ENCODE results near the gene DVL3. TPM values are rescaled to one million over a fixed set of nuclear protein-coding genes. Genes with fewer than 3 reads are reported as not detected.
A peak's percentile ranks its signal among the peaks of the same experiment; 100 is the strongest.
"Not testable (repeated sequence)": the region's sequence is repeated elsewhere in the genome, so short reads cannot be mapped to it uniquely, and the experiment has no call there.

DVL3 gene
- total RNA-seq, 1 donor from 2014 or later = 39.0 TPM

GRCh38 chr3:184144505-184144904 is 10.7 kb upstream of the DVL3 start:
- Histone ChIP-seq H3K27me3 (no peaks in the 10 kb centered on the region), H3K4me1 (peaks cover 10% of the 10 kb centered on the region), H3K27ac (no peak overlapping the region)

GRCh38 chr3:184145111-184145524 is 10.1 kb upstream of the DVL3 start:
- intact Hi-C loops (cut with DNase I) = no loop called here
- Histone ChIP-seq H3K4me3 (no peak overlapping the region), H3K36me3 (peaks cover 6 to 62% of the 10 kb centered on the region in 2 donors), H3K27ac (no peak overlapping the region), H3K4me1 (peaks cover 10% of the 10 kb centered on the region), H3K9me3 (no peaks in the 10 kb centered on the region), H3K27me3 (no peaks in the 10 kb centered on the region)
- DNase-seq (ENCODE audit: extremely low spot score in 2 of 2) = no peak
- TF ChIP-seq POLR2AphosphoS5 (IDR thresholded peaks at IDR 0.05; ENCODE audit: insufficient read depth in 1 of 2, low read depth in 1 of 2) = no peak
- peak in 1 of 3 experiments; percentile 24 for TF ChIP-seq CTCF (IDR thresholded peaks at IDR 0.05)
- no peak for TF ChIP-seq POLR2A (IDR thresholded peaks at IDR 0.05)

More at GRCh38 chr3:184144505-184144904, 10.7 kb upstream of the DVL3 start:
- DNase-seq (ENCODE audit: extremely low spot score in 2 of 2) = no peak
- Histone ChIP-seq H3K4me3 (no peak overlapping the region), H3K9me3 (no peaks in the 10 kb centered on the region), H3K36me3 (peaks cover 6 to 68% of the 10 kb centered on the region in 2 donors)
- intact Hi-C loops (cut with DNase I) = no loop called here
- no peak for TF ChIP-seq POLR2AphosphoS5 (IDR thresholded peaks at IDR 0.05; ENCODE audit: insufficient read depth in 1 of 2, low read depth in 1 of 2)
- no peak for TF ChIP-seq POLR2A (IDR thresholded peaks at IDR 0.05)
- no peak for TF ChIP-seq CTCF (IDR thresholded peaks at IDR 0.05)

GRCh38 chr3:184145751-184146270 is 9.4 kb upstream of the DVL3 start:
- H3K36me3 ChIP-seq = peaks cover 6 to 55% of the 10 kb centered on the region in 2 donors
- H3K27ac ChIP-seq = no peak overlapping the region
- DNase-seq (ENCODE audit: extremely low spot score in 2 of 2) = no peak
- TF ChIP-seq POLR2A (IDR thresholded peaks at IDR 0.05) (no peak), CTCF (IDR thresholded peaks at IDR 0.05) (no peak), POLR2AphosphoS5 (IDR thresholded peaks at IDR 0.05; ENCODE audit: insufficient read depth in 1 of 2, low read depth in 1 of 2) (no peak)
- H3K9me3 ChIP-seq = no peaks in the 10 kb centered on the region
- intact Hi-C loops (cut with DNase I) = no loop called here
- H3K27me3 ChIP-seq = no peaks in the 10 kb centered on the region
- peaks cover 10% of the 10 kb centered on the region for H3K4me1 ChIP-seq
- no peak overlapping the region for H3K4me3 ChIP-seq

- H3K27ac ChIP-seq = no peak overlapping the region
- H3K4me1 ChIP-seq = peaks cover 10% of the 10 kb centered on the region
- H3K27me3 ChIP-seq = no peaks in the 10 kb centered on the region
- no peak overlapping the region for H3K4me3 ChIP-seq
- no peaks in the 10 kb centered on the region for H3K9me3 ChIP-seq
- no peak for TF ChIP-seq CTCF (IDR thresholded peaks at IDR 0.05)
- TF ChIP-seq POLR2AphosphoS5 (IDR thresholded peaks at IDR 0.05; ENCODE audit: insufficient read depth in 1 of 2, low read depth in 1 of 2) = no peak
- no peak for TF ChIP-seq POLR2A (IDR thresholded peaks at IDR 0.05)
- DNase-seq (ENCODE audit: extremely low spot score in 2 of 2) = no peak
- intact Hi-C loops (cut with DNase I) = no loop called here
- H3K36me3 ChIP-seq = peaks cover 6 to 34% of the 10 kb centered on the region in 2 donors
Observed at GRCh38 chr3:184148076-184148475, 7.1 kb upstream of the DVL3 start.

GRCh38 chr3:184149123-184149522 is 6.1 kb upstream of the DVL3 start:
- TF ChIP-seq POLR2A (IDR thresholded peaks at IDR 0.05) (no peak), CTCF (IDR thresholded peaks at IDR 0.05) (no peak), POLR2AphosphoS5 (IDR thresholded peaks at IDR 0.05; ENCODE audit: insufficient read depth in 1 of 2, low read depth in 1 of 2) (no peak)
- Histone ChIP-seq H3K27ac (no peak overlapping the region), H3K4me1 (peaks cover 19% of the 10 kb centered on the region), H3K27me3 (no peaks in the 10 kb centered on the region), H3K36me3 (peaks cover 0 to 24% of the 10 kb centered on the region in 2 donors), H3K9me3 (no peaks in the 10 kb centered on the region), H3K4me3 (no peak overlapping the region)
- intact Hi-C loops (cut with DNase I) = no loop called here
- no peak for DNase-seq (ENCODE audit: extremely low spot score in 2 of 2)

- intact Hi-C loops (cut with DNase I) = not testable (repeated sequence)
Observed at GRCh38 chr3:184149770-184150169, 5.4 kb upstream of the DVL3 start.

More at GRCh38 chr3:184149770-184150169, 5.4 kb upstream of the DVL3 start:
- not testable (repeated sequence) for DNase-seq (ENCODE audit: extremely low spot score in 2 of 2); H3K27me3 ChIP-seq; H3K27ac ChIP-seq; H3K9me3 ChIP-seq; H3K4me3 ChIP-seq
- Histone ChIP-seq H3K4me1 (peaks cover 19% of the 10 kb centered on the region), H3K36me3 (peaks cover 0 to 17% of the 10 kb centered on the region in 2 donors)
